Kasumi-1 (cell line): ENCODE measurements around the gene HOXA7.

Source experiments
- DNase-seq, 2 experiments: peaks; one replicate each; lab custom pipeline; 2025; lab: John Stamatoyannopoulos, UW

HOXA7 gene

GRCh38 chr7:27133409-27134231 lies 22.9 kb downstream of the HOXA7 start:
- no peak for DNase-seq

- DNase-seq, result no peak
These were observed 23.5 kb downstream of the HOXA7 start for GRCh38 chr7:27132978-27133377.

- no peak for DNase-seq
These were observed 24.3 kb downstream of the HOXA7 start for GRCh38 chr7:27132214-27132613.

- no peak for DNase-seq
These were observed 25.1 kb downstream of the HOXA7 start for GRCh38 chr7:27131390-27131819.

GRCh38 chr7:27130540-27131389 lies 25.7 kb downstream of the HOXA7 start, which contains the start of gene HOXA4:
Gene HOXA4, minus strand, starts transcription at chr7:27130757. Its CDS starts 24 bp downstream, at chr7:27130733.
- no peak for DNase-seq

GRCh38 chr7:27129729-27130539 lies 26.5 kb downstream of the HOXA7 start:
- DNase-seq, result no peak

GRCh38 chr7:27128776-27129728 lies 27.4 kb downstream of the HOXA7 start:
- no peak for DNase-seq

- no peak for DNase-seq
These were observed 28.4 kb downstream of the HOXA7 start for GRCh38 chr7:27128034-27128433.

- DNase-seq, result no peak
These were observed 29.7 kb downstream of the HOXA7 start for GRCh38 chr7:27126596-27127327.

GRCh38 chr7:27125986-27126394 lies 30.5 kb downstream of the HOXA7 start:
- no peak for DNase-seq

- DNase-seq, result no peak
These were observed 31.4 kb downstream of the HOXA7 start for GRCh38 chr7:27124902-27125689.

GRCh38 chr7:27124096-27124901 lies 32.2 kb downstream of the HOXA7 start:
- no peak for DNase-seq

- DNase-seq, result no peak
These were observed 32.9 kb downstream of the HOXA7 start for GRCh38 chr7:27123477-27124053.

- DNase-seq, result peak in 1 of 2 experiments; percentile 34
These were observed 33.4 kb downstream of the HOXA7 start for GRCh38 chr7:27123007-27123476.

GRCh38 chr7:27122077-27122910 lies 34.2 kb downstream of the HOXA7 start:
- no peak for DNase-seq

- DNase-seq, result no peak
These were observed 34.8 kb downstream of the HOXA7 start for GRCh38 chr7:27121684-27122076.

- DNase-seq, result no peak
These were observed 37.0 kb downstream of the HOXA7 start for GRCh38 chr7:27119412-27119911.
